ENCODE measurements around the gene SLC51B.

DNA sequence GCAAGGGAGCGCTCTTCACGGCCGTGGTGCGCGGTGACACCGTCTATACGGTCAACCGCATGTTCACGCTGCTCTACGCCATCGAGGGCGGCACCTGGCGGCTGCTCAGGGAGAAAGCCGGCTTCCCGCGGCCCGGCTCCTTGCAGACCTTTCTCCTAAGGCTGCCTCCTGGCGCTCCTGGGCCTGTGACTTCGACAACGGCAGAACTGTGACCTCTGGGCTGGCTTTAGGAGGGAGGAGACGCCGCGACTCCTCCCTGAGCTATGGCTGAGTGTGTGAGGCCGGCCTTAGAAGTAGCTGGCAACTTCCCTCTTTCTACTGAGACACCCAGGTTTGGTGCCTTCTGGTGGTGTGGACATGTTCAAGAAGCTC is 32.8 kb downstream of the SLC51B start:
- TF ChIP-seq, protein P1, sequence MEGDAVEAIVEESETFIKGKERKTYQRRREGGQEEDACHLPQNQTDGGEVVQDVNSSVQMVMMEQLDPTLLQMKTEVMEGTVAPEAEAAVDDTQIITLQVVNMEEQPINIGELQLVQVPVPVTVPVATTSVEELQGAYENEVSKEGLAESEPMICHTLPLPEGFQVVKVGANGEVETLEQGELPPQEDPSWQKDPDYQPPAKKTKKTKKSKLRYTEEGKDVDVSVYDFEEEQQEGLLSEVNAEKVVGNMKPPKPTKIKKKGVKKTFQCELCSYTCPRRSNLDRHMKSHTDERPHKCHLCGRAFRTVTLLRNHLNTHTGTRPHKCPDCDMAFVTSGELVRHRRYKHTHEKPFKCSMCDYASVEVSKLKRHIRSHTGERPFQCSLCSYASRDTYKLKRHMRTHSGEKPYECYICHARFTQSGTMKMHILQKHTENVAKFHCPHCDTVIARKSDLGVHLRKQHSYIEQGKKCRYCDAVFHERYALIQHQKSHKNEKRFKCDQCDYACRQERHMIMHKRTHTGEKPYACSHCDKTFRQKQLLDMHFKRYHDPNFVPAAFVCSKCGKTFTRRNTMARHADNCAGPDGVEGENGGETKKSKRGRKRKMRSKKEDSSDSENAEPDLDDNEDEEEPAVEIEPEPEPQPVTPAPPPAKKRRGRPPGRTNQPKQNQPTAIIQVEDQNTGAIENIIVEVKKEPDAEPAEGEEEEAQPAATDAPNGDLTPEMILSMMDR (conservative IDR thresholded peaks at IDR 0.05; ENCODE audit: low read depth, low read length), result peak; percentile 79
- no peak for TF ChIP-seq EZH2 (IDR thresholded peaks at IDR 0.05; ENCODE audit: borderline replicate concordance, low read depth, low read length, poor library complexity, severe bottlenecking)

All from A673 (cell line).